ENCODE measurements around the gene C1QTNF3.

- TF ChIP-seq CTCF (IDR thresholded peaks at IDR 0.05; ENCODE audit: extremely low read depth in 1 of 2, insufficient read depth in 1 of 2, low read depth in 1 of 2, low read length in 2 of 2): no peak
- no peak for TF ChIP-seq POLR2A (IDR thresholded peaks at IDR 0.05; ENCODE audit: low read depth, low read length)
- no peak for TF ChIP-seq POLR2AphosphoS5 (IDR thresholded peaks at IDR 0.05; ENCODE audit: insufficient read depth, low read depth, low read length)
- TF ChIP-seq MAX (IDR thresholded peaks at IDR 0.05; ENCODE audit: insufficient read depth, insufficient read length): no peak
- no peak for TF ChIP-seq JUN (IDR thresholded peaks at IDR 0.05; ENCODE audit: borderline replicate concordance, insufficient read depth, insufficient read length, low read depth)
- TF ChIP-seq EZH2 (IDR thresholded peaks at IDR 0.05; ENCODE audit: borderline replicate concordance, low read depth, low read length, severe bottlenecking): no peak
- TF ChIP-seq GATA2 (IDR thresholded peaks at IDR 0.05; ENCODE audit: insufficient read depth, insufficient read length, low read depth, low read length): no peak
These were observed 58.3 kb downstream of the C1QTNF3 start, which contains the start of gene SLC45A2 for GRCh38 chr5:33984671-33985124.
